ENCODE results near the gene AMOTL2.

GRCh38 chr3:134388788-134389485 lies 14.7 kb upstream of the AMOTL2 start:
- no peak for TF ChIP-seq REST (IDR thresholded peaks at IDR 0.05)
- TF ChIP-seq CTCF (IDR thresholded peaks at IDR 0.05; ENCODE audit: low read depth, low read length, missing input control): no peak
- TF ChIP-seq ZBTB33 (IDR thresholded peaks at IDR 0.05): no peak
